ENCODE measurements around the gene RELT. TPM values are rescaled to one million over a fixed set of nuclear protein-coding genes. Genes with fewer than 3 reads are reported as not detected.

RELT gene
- total RNA-seq, 1 experiment from 2014 or later, result 13.8 TPM

DNA sequence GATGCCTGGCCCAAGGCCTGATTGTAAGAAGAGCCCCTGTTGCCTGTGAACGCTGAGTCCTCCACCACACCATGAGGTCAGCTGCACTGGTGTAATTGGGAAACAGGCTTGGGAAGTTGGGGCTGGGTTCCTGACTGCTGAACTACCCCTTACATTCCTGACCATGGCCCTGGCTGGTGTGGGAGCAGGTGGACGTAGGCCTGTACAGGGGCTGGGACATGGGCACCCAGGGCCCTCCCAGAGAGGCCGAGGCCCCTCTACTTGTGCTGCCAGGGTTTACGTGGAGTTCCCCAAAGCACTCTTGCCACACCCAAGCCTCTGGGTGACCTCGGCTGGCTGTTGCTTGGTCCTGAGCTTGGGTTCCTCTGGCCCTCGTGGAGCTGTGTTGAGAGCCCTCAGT is 5.4 kb downstream of the RELT start:
- no peak overlapping the region for H3K27ac ChIP-seq (ENCODE audit: low read depth, low read length)
- no TSS peak for BruUV-seq (replicated peaks)

More for the DNA sequence above, 5.4 kb downstream of the RELT start:
- H3K9me3 ChIP-seq (ENCODE audit: control insufficient read depth in 1 of 2, insufficient read depth in 1 of 2, low read depth in 1 of 2, low read length in 2 of 2), result no peaks in the 10 kb centered on the region
- no peak overlapping the region for H3K4me3 ChIP-seq (replicated peaks in 1 of 2; ENCODE audit: low read depth in 1 of 2, low read length in 2 of 2)
- peaks cover 0 to 10% of the 10 kb centered on the region in 2 experiments; a peak in 1 of 4 replicates for H3K36me3 ChIP-seq (ENCODE audit: control insufficient read depth in 1 of 2, insufficient read depth in 2 of 2, low read length in 2 of 2)
- DNase-seq (ENCODE audit: low read depth, low spot score), result no peak
- peaks cover 100% of the 10 kb centered on the region for H3K79me2 ChIP-seq (ENCODE audit: insufficient read depth, low read length)
- H3K9me2 ChIP-seq (ENCODE audit: insufficient read depth), result no peaks in the 10 kb centered on the region
- intact Hi-C loops (cut with micrococcal nuclease), result no loop called here
- H3K27me3 ChIP-seq (ENCODE audit: insufficient read depth, low read length), result no peaks in the 10 kb centered on the region
- no peak for TF ChIP-seq CEBPB (IDR thresholded peaks at IDR 0.05; ENCODE audit: low read depth)
- TF ChIP-seq MAX (IDR thresholded peaks at IDR 0.05), result no peak
- no peak for TF ChIP-seq POLR2AphosphoS5 (IDR thresholded peaks at IDR 0.05; ENCODE audit: low read depth, low read length)
- no peak for TF ChIP-seq ELF1 (IDR thresholded peaks at IDR 0.05; ENCODE audit: borderline replicate concordance, low read depth)
- no peak for TF ChIP-seq ZFX (IDR thresholded peaks at IDR 0.05)
- TF ChIP-seq, protein P1, sequence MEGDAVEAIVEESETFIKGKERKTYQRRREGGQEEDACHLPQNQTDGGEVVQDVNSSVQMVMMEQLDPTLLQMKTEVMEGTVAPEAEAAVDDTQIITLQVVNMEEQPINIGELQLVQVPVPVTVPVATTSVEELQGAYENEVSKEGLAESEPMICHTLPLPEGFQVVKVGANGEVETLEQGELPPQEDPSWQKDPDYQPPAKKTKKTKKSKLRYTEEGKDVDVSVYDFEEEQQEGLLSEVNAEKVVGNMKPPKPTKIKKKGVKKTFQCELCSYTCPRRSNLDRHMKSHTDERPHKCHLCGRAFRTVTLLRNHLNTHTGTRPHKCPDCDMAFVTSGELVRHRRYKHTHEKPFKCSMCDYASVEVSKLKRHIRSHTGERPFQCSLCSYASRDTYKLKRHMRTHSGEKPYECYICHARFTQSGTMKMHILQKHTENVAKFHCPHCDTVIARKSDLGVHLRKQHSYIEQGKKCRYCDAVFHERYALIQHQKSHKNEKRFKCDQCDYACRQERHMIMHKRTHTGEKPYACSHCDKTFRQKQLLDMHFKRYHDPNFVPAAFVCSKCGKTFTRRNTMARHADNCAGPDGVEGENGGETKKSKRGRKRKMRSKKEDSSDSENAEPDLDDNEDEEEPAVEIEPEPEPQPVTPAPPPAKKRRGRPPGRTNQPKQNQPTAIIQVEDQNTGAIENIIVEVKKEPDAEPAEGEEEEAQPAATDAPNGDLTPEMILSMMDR (IDR thresholded peaks at IDR 0.05 in 2 of 3, conservative IDR thresholded peaks at IDR 0.05 in 1 of 3; ENCODE audit: borderline replicate concordance in 1 of 3, insufficient read depth in 1 of 3, low read depth in 2 of 3, low read length in 2 of 3), result no peak
- no peak for TF ChIP-seq SP1 (IDR thresholded peaks at IDR 0.05; ENCODE audit: low read depth)
- no peak for TF ChIP-seq TCF7L2 (IDR thresholded peaks at IDR 0.05; ENCODE audit: borderline replicate concordance, extremely low read depth, insufficient read depth, insufficient read length)
- TF ChIP-seq YY1 (IDR thresholded peaks at IDR 0.05; ENCODE audit: extremely low read depth, insufficient replicate concordance, low read depth, low read length), result no peak
- peaks cover 7 to 45% of the 10 kb centered on the region in 2 experiments; a peak in 3 of 4 replicates for H3K4me1 ChIP-seq (ENCODE audit: control insufficient read depth in 1 of 2, insufficient read depth in 2 of 2, low read length in 2 of 2)
- no peak overlapping the region for H2AFZ ChIP-seq (ENCODE audit: low read depth, low read length, poor library complexity, severe bottlenecking)
- RAD21 ChIA-PET (ENCODE audit: low non-redundant PET in 1 of 2, low total read pairs in 2 of 2, uncharacterized antibody in 2 of 2, unreplicated experiment in 2 of 2), result no interaction called here
- POLR2A ChIA-PET, result no interaction called here
- no peak overlapping the region for H3K4me2 ChIP-seq (ENCODE audit: low read length)
- no peaks in the 10 kb centered on the region; the same call in 1 of the 2 replicates for H4K20me1 ChIP-seq (ENCODE audit: insufficient read depth)
- CTCF ChIA-PET, result no interaction called here
- ATAC-seq, result no peak
- no peak overlapping the region for H3K9ac ChIP-seq (ENCODE audit: low read length)
